Mammary epithelial cell (primary cell): ENCODE results near the gene CD8B.

ENCODE experiments used
- CTCF ChIP-seq, 2 donors: IDR thresholded peaks in 1 of 2; conservative IDR thresholded peaks in 1 of 2; 2 replicates each; pipeline ENCODE4 v1.5.1; 2011 to 2012; ENCODE audit warnings: inconsistent platforms in 2 of 2, low read length in 2 of 2, mild to moderate bottlenecking in 2 of 2, control low read depth in 1 of 2, low read depth in 1 of 2; ENCODE audit not compliant: insufficient read depth in 1 of 2; ENCODE audit errors: extremely low read depth in 1 of 2
- EZH2 ChIP-seq: IDR thresholded peaks from 2 replicates; pipeline ENCODE4 v1.6.1; 2012; ENCODE audit warnings: low read length, inconsistent platforms, borderline replicate concordance

DNA sequence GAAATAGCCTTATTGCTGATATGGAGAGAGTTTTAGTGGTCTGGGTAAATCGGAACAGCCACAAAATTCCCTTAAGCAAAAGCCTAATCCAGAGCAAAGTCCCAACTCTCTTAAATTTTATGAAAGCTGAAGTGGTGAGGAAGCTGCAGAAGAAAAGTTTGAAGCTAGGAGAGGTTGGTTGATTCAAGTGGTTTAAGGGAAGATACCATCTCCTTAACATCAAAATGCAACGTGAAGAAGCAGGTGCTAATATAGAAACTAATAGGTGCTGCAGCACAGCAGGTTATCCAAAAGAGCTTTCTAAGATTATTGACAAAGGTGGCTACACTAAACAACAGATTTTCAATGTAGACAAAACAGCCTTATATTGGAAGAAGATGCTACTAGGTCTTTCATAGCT lies 42.7 kb downstream of the CD8B start:
- TF ChIP-seq CTCF (conservative IDR thresholded peaks at IDR 0.05 in 1 of 2, IDR thresholded peaks at IDR 0.05 in 1 of 2; ENCODE audit: extremely low read depth in 1 of 2, insufficient read depth in 1 of 2, low read depth in 1 of 2, low read length in 2 of 2), result no peak
- TF ChIP-seq EZH2, result no peak
